SK-N-SH (cell line): Measurements from ENCODE around the gene WIZ. TPM values are rescaled to one million over a fixed set of nuclear protein-coding genes. Genes with fewer than 3 reads are reported as not detected.
A peak's percentile ranks its signal among the peaks of the same experiment; 100 is the strongest.

Source experiments
- CTCF ChIA-PET: fragments of 300-600, 350-600 bp; formaldehyde crosslinking; extraction: SDS; loops from one replicate; lab custom pipeline; 2021; lab: Yijun Ruan, JAX
- POLR2A ChIA-PET: fragments of 350-600 bp; sonication (Branson Sonifier 250); formaldehyde crosslinking; extraction: SDS; loops from one replicate; lab custom pipeline; 2020; ENCODE audit warnings: antibody characterized with exemption, inconsistent platforms; lab: Yijun Ruan, JAX
- DNase-seq: peaks from one replicate; pipeline ENCODE4 v3.0.0; 2012
- H2AFZ ChIP-seq: fragments of 200-600 bp; sonication (generic); 2 replicates; pipeline ENCODE4 v1.8.1; 2016; ENCODE audit warnings: antibody characterized with exemption, mild to moderate bottlenecking, low read depth
- H3F3A ChIP-seq: fragments of 200-600 bp; sonication (generic); replicated peaks from 2 replicates; pipeline ENCODE3; 2016; ENCODE audit warnings: antibody characterized with exemption, mild to moderate bottlenecking; ENCODE audit not compliant: insufficient read depth
- H3K27ac ChIP-seq, 2 experiments: fragments of 200-500 bp in 1 of 2; fragments of 200-600 bp in 1 of 2; sonication (Bioruptor generic) in 1 of 2; sonication (generic), shearing (Covaris generic) in 1 of 2; 2 replicates each; pipeline versions ENCODE4 v1.5.1 to v1.6.1; 2014 to 2016; ENCODE audit warnings: low read depth in 2 of 2, inconsistent platforms in 1 of 2, low read length in 1 of 2, mild to moderate bottlenecking in 1 of 2, mixed read lengths in 1 of 2
- H3K27me3 ChIP-seq: fragments of 200-600 bp; sonication (generic), shearing (Covaris generic); 2 replicates; pipeline ENCODE4 v1.6.1; 2016; ENCODE audit warnings: mixed run types; ENCODE audit not compliant: insufficient read depth
- H3K36me3 ChIP-seq, 2 experiments: fragments of 200-500 bp in 1 of 2; fragments of 200-600 bp in 1 of 2; sonication (Bioruptor generic) in 1 of 2; sonication (generic) in 1 of 2; replicated peaks in 1 of 2; 2 replicates each; pipeline versions ENCODE3 to v1.5.1; 2014 to 2016; ENCODE audit warnings: low read length in 1 of 2, mild to moderate bottlenecking in 1 of 2; ENCODE audit not compliant: insufficient read depth in 2 of 2, control insufficient read depth in 1 of 2
- H3K4me1 ChIP-seq, 2 experiments: fragments of 200-500 bp in 1 of 2; fragments of 200-600 bp in 1 of 2; sonication (Bioruptor generic) in 1 of 2; sonication (generic), shearing (Covaris generic) in 1 of 2; 2 replicates each; pipeline versions ENCODE4 v1.5.1 to v1.6.1; 2014 to 2016; ENCODE audit warnings: low read depth in 1 of 2, low read length in 1 of 2, mixed run types in 1 of 2; ENCODE audit not compliant: insufficient read depth in 2 of 2, control insufficient read depth in 1 of 2
- H3K4me2 ChIP-seq: fragments of 200-600 bp; sonication (generic), shearing (Covaris generic); 2 replicates; pipeline ENCODE4 v1.6.1; 2017; ENCODE audit warnings: mixed run types
- H3K4me3 ChIP-seq, 2 experiments: fragments of 200-500 bp in 1 of 2; fragments of 200-600 bp in 1 of 2; sonication (Bioruptor generic) in 1 of 2; sonication (generic), shearing (Covaris generic) in 1 of 2; 2 replicates each; pipeline versions ENCODE4 v1.5.1 to v1.8.1; 2014 to 2016; ENCODE audit warnings: low read depth in 2 of 2, inconsistent platforms in 1 of 2, low read length in 1 of 2, mild to moderate bottlenecking in 1 of 2, mixed read lengths in 1 of 2, moderate library complexity in 1 of 2
- H3K79me2 ChIP-seq: fragments of 200-600 bp; sonication (generic); 2 replicates; pipeline ENCODE4 v1.8.1; 2017; ENCODE audit warnings: mild to moderate bottlenecking; ENCODE audit not compliant: insufficient read depth
- H3K9ac ChIP-seq: fragments of 200-600 bp; sonication (generic); 2 replicates; pipeline ENCODE4 v1.6.1; 2017; ENCODE audit warnings: mixed run types
- H3K9me2 ChIP-seq: fragments of 200-600 bp; sonication (generic); 2 replicates; pipeline ENCODE4 v1.6.1; 2017; ENCODE audit warnings: mixed run types
- H3K9me3 ChIP-seq: fragments of 200-600 bp; sonication (generic); 2 replicates; pipeline ENCODE4 v1.6.1; 2017; ENCODE audit warnings: mixed run types, mild to moderate bottlenecking, moderate library complexity
- H4K20me1 ChIP-seq: fragments of 200-600 bp; sonication (generic); 2 replicates; pipeline ENCODE4 v1.6.1; 2017; ENCODE audit warnings: mild to moderate bottlenecking, mixed run types; ENCODE audit not compliant: insufficient read depth
- FOSL2 ChIP-seq: IDR thresholded peaks from 2 replicates; pipeline ENCODE4 v1.4.0; 2012; ENCODE audit warnings: low read depth, mild to moderate bottlenecking, moderate library complexity, borderline replicate concordance
- FOXJ3 ChIP-seq: sonication (generic); formaldehyde crosslinking; IDR thresholded peaks from 2 replicates; pipeline ENCODE4 v1.5.1; 2020; ENCODE audit warnings: mild to moderate bottlenecking, missing genetic modification reagents
- NFIC ChIP-seq: IDR thresholded peaks from 2 replicates; pipeline ENCODE4 v1.4.0; 2012; ENCODE audit warnings: borderline replicate concordance
- NRF1 ChIP-seq: IDR thresholded peaks from 2 replicates; pipeline ENCODE4 v1.6.1; 2012; ENCODE audit warnings: low read depth, mild to moderate bottlenecking, low read length
- RAD21 ChIP-seq: IDR thresholded peaks from 2 replicates; pipeline ENCODE4 v1.6.1; 2012; ENCODE audit warnings: mild to moderate bottlenecking, low read length
- RFX5 ChIP-seq: IDR thresholded peaks from 2 replicates; pipeline ENCODE4 v1.6.1; 2012; ENCODE audit warnings: mild to moderate bottlenecking, improper control_type of control experiment, low read length
- SIN3A ChIP-seq: IDR thresholded peaks from 2 replicates; pipeline ENCODE4 v1.6.1; 2012; ENCODE audit warnings: low read depth, mild to moderate bottlenecking, low read length, moderate library complexity, borderline replicate concordance
- TAF1 ChIP-seq: IDR thresholded peaks from 2 replicates; pipeline ENCODE4 v1.6.1; 2012; ENCODE audit warnings: low read depth, mild to moderate bottlenecking, low read length, moderate library complexity, borderline replicate concordance
- WGBS: methylation state at CpG from one replicate; pipeline ENCODE4 v1.1.6; 2017; ENCODE audit warnings: low lambda C conversion rate; 5-methylcytosine and 5-hydroxymethylcytosine counted together
- polyA plus RNA-seq, 3 experiments: library from polyadenylated mRNA; depleted of rRNA; stranded (reverse); fragments of >200 nt; gene quantifications; 2 replicates each; pipeline ENCODE4 v1.2.3, GENCODE V29; 2012
- TF ChIP-seq, protein P1 (sequence below): IDR thresholded peaks from 2 replicates; pipeline ENCODE4 v1.6.1; 2012; ENCODE audit warnings: mild to moderate bottlenecking, low read depth, low read length, moderate library complexity
- TF ChIP-seq, protein P2 (sequence below): IDR thresholded peaks from 2 replicates; pipeline ENCODE4; 2012

WIZ gene
- polyA plus RNA-seq, 1 of the 3 experiments (the other 2 are of a cell fraction): 15.5 TPM

- Histone ChIP-seq H2AFZ (no peak overlapping the region), H3K4me1 (peaks cover 5 to 37% of the 10 kb centered on the region in 2 experiments; a peak in 2 of 4 replicates), H3K36me3 (peaks cover 36 to 63% of the 10 kb centered on the region in 2 experiments)
- TF ChIP-seq NFIC (no peak), TAF1 (no peak), RAD21 (no peak), NRF1 (no peak), SIN3A (no peak), RFX5 (no peak), FOSL2 (no peak)
- TF ChIP-seq, protein P1, sequence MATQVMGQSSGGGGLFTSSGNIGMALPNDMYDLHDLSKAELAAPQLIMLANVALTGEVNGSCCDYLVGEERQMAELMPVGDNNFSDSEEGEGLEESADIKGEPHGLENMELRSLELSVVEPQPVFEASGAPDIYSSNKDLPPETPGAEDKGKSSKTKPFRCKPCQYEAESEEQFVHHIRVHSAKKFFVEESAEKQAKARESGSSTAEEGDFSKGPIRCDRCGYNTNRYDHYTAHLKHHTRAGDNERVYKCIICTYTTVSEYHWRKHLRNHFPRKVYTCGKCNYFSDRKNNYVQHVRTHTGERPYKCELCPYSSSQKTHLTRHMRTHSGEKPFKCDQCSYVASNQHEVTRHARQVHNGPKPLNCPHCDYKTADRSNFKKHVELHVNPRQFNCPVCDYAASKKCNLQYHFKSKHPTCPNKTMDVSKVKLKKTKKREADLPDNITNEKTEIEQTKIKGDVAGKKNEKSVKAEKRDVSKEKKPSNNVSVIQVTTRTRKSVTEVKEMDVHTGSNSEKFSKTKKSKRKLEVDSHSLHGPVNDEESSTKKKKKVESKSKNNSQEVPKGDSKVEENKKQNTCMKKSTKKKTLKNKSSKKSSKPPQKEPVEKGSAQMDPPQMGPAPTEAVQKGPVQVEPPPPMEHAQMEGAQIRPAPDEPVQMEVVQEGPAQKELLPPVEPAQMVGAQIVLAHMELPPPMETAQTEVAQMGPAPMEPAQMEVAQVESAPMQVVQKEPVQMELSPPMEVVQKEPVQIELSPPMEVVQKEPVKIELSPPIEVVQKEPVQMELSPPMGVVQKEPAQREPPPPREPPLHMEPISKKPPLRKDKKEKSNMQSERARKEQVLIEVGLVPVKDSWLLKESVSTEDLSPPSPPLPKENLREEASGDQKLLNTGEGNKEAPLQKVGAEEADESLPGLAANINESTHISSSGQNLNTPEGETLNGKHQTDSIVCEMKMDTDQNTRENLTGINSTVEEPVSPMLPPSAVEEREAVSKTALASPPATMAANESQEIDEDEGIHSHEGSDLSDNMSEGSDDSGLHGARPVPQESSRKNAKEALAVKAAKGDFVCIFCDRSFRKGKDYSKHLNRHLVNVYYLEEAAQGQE: no peak
- TF ChIP-seq, protein P2, sequence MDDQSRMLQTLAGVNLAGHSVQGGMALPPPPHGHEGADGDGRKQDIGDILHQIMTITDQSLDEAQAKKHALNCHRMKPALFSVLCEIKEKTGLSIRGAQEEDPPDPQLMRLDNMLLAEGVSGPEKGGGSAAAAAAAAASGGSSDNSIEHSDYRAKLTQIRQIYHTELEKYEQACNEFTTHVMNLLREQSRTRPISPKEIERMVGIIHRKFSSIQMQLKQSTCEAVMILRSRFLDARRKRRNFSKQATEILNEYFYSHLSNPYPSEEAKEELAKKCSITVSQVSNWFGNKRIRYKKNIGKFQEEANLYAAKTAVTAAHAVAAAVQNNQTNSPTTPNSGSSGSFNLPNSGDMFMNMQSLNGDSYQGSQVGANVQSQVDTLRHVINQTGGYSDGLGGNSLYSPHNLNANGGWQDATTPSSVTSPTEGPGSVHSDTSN: no peak
- TF ChIP-seq, all 33 proteins: peak for 0
- ChIA-PET POLR2A (no interaction called here), CTCF (interaction anchor here (0.7 to 1.1 kb wide), 2 partner anchors 24 to 246 kb away, joined by 3 read pairs; no protein-coding TSS in a partner anchor)
- peaks cover 4% of the 10 kb centered on the region; the same call in 1 of the 2 replicates for H4K20me1 ChIP-seq
- no peaks in the 10 kb centered on the region for H3K27me3 ChIP-seq
- H3F3A ChIP-seq: peaks cover 10% of the 10 kb centered on the region
- 98% methylated on average over 11 of the region's 13 CpGs for WGBS
- H3K79me2 ChIP-seq: peaks cover 11% of the 10 kb centered on the region; the same call in 1 of the 2 replicates
- no peak overlapping the region for H3K9ac ChIP-seq
- DNase-seq: no peak
- H3K4me2 ChIP-seq: no peak overlapping the region
- no peaks in the 10 kb centered on the region for H3K9me2 ChIP-seq
- no peaks in the 10 kb centered on the region for H3K9me3 ChIP-seq
- no peak overlapping the region for H3K4me3 ChIP-seq
- no peak overlapping the region; a peak in 1 of 4 replicates for H3K27ac ChIP-seq
These were observed 25.6 kb downstream of the WIZ start for GRCh38 chr19:15424121-15424520.

- H3K4me3 ChIP-seq: no peak overlapping the region; a peak in 1 of 4 replicates
- no peak overlapping the region for H3K4me2 ChIP-seq
- WGBS: 88% methylated on average over 3 of the region's 6 CpGs
- H3K79me2 ChIP-seq: peaks cover 8% of the 10 kb centered on the region
- H3K27me3 ChIP-seq: no peaks in the 10 kb centered on the region
- H3K9me3 ChIP-seq: no peaks in the 10 kb centered on the region
- H3K36me3 ChIP-seq: peaks cover 36 to 53% of the 10 kb centered on the region in 2 experiments
- peaks cover 10% of the 10 kb centered on the region for H3F3A ChIP-seq
- POLR2A ChIA-PET: no interaction called here
- CTCF ChIA-PET: interaction anchor here (1.1 kb wide), 1 partner anchor 25 kb away, joined by 3 read pairs; no protein-coding TSS in a partner anchor
- peaks cover 5 to 37% of the 10 kb centered on the region in 2 experiments; a peak in 2 of 4 replicates for H3K4me1 ChIP-seq
- no peak for TF ChIP-seq FOXJ3 (CRISPR knock-in tag)
- H2AFZ ChIP-seq: no peak overlapping the region
- no peaks in the 10 kb centered on the region for H4K20me1 ChIP-seq
- H3K9ac ChIP-seq: no peak overlapping the region
- no peaks in the 10 kb centered on the region for H3K9me2 ChIP-seq
- H3K27ac ChIP-seq: peak overlapping the region in 1 of 2 experiments; percentile 94; a peak in 2 of 4 replicates
- DNase-seq: no peak
These were observed 26.6 kb downstream of the WIZ start for GRCh38 chr19:15423130-15423529.
